Right lobe of liver (tissue), 6 donors: Measurements from ENCODE around the gene TUBGCP2. TPM values are rescaled to one million over a fixed set of nuclear protein-coding genes. Genes with fewer than 3 reads are reported as not detected.

ENCODE experiments used
- ATAC-seq, 4 donors: fragments of 200-7000 bp; cut with Tn5 transposase; one replicate each; pipeline ENCODE4 v1.9.1; 2020; ENCODE audit warnings: mild to moderate bottlenecking in 4 of 4, moderate library complexity in 4 of 4
- DNase-seq, 3 donors: peaks; one replicate each; pipeline ENCODE4 v3.0.0-alpha.2; 2020
- H3K27ac ChIP-seq, 3 donors: fragments of 200-600 bp; one replicate each; pipeline ENCODE4 v1.8.0; 2022
- H3K27me3 ChIP-seq, 2 donors: fragments of 200-600 bp; one replicate each; pipeline ENCODE4 v1.8.0; 2022
- H3K36me3 ChIP-seq, 4 donors: fragments of 200-600 bp; sonication (generic) in 1 of 4; one replicate each; pipeline versions ENCODE4 v1.5.1 to v1.8.0; 2017 to 2022; ENCODE audit warnings: control low read depth in 1 of 4
- H3K4me1 ChIP-seq, 4 donors: fragments of 200-600 bp; sonication (generic) in 1 of 4; one replicate each; pipeline versions ENCODE4 v1.5.1 to v1.8.0; 2017 to 2022; ENCODE audit warnings: control low read depth in 1 of 4
- H3K4me3 ChIP-seq, 3 donors: fragments of 200-600 bp; one replicate each; pipeline ENCODE4 v1.8.0; 2022
- H3K9me3 ChIP-seq, 4 donors: fragments of 200-600 bp; sonication (generic) in 1 of 4; one replicate each; pipeline versions ENCODE4 v1.5.1 to v1.8.0; 2017 to 2022; ENCODE audit warnings: control low read depth in 1 of 4
- POLR2A ChIP-seq: fragments of 450-650 bp; IDR thresholded peaks from one replicate; pipeline ENCODE4 v1.6.1; 2017; ENCODE audit warnings: antibody characterized with exemption, mild to moderate bottlenecking
- WGBS: methylation state at CpG from one replicate; pipeline ENCODE4 v1.1.6; 2018; ENCODE audit warnings: low coverage, low lambda C conversion rate; ENCODE audit not compliant: insufficient coverage; ENCODE audit errors: missing lambda C conversion rate; 5-methylcytosine and 5-hydroxymethylcytosine counted together
- intact Hi-C, 2 donors: fragments of 100-400 bp; cut with DNase I; formaldehyde crosslinking; loops; one replicate each; pipeline versions ENCODE4 v1.11.2 to v1.14.1; 2022
- microRNA counts: library from miRNA; unstranded; fragments of <30 nt; microRNA quantifications from one replicate; lab custom pipeline; 2016
- microRNA-seq, 2 donors: library from miRNA; unstranded; fragments of <30 nt; microRNA quantifications; one replicate each; pipeline ENCODE4, GENCODE V29; 2019 to 2020
- small RNA-seq, 2 experiments: library from RNA; depleted of rRNA; stranded (forward); fragments of <200 nt; gene quantifications; one replicate each; pipeline ENCODE3, GENCODE V24; 2016
- total RNA-seq, 6 experiments: library from RNA; depleted of rRNA in 2 of 6; stranded (reverse); fragments of >200 nt in 2 of 6; fragmentation: NEBNext Ultra II Directional in 3 of 6; extraction: Animal tissue kit (Norgen Biotek cat#: 25700) in 3 of 6; gene quantifications; one replicate each; pipeline versions ENCODE4 v1.1.0 to v1.2.4, GENCODE V29; 2016 to 2023
- TF ChIP-seq, protein P1 (sequence below), 4 donors: fragments of 200-600 bp in 3 of 4; fragments of 450-650 bp in 1 of 4; IDR thresholded peaks; one replicate each; pipeline versions ENCODE4 v1.5.1 to v1.8.0; 2016 to 2022; ENCODE audit warnings: antibody characterized with exemption in 4 of 4, mild to moderate bottlenecking in 2 of 4
- donor health status: DM: no; HTN: yes; CAD: no.
- donor health status: DM: no; HTN: no; CAD: no.
- donor health status: DM: no; HTN: no; CAD: no.
- donor health status: DM: no; HTN: yes; CAD: no.
- donor health status: DM: no; HTN: yes; CAD: no.

TUBGCP2 gene
- total RNA-seq, 6 experiments from 2014 or later: 19.6 to 30.0 (median 25.6) TPM

DNA sequence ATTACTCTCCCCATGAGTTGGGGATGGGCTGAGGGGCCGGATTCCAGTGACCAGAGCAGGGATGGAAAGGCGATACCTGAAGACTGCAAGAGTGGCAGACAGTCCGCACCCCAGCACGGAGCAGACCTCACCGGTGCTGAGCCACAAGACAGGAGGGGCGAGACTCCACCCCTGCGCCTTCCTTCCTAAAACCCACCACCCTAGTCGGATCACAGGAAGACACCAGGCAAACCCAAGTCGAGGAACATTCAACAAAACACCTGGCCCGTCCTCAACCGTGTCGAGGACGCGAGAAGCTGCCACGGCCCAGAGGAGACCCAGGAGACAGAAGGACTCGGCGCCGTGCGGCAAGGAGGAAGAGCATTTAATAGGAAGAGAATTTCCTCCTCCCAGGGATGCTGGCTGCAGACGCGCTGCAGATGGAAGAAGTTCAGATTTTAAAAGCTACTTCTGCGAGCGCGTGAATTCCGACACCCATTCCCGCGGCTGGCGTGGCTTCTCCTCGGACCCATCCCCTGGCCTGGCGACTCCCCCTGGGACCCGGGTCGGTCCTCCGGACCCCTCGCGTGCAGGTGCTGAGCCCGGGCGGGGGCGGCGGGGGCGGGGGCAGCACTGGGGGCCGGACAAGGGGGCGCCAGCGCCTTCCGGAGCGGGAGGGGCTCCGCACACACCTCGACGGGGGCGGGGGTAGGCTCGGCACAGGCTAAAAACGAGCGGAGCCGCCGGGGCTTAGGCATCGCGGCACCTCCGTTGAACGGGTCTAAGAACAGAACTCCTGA, 79.2 kb downstream of the TUBGCP2 start:
- peaks cover 0 to 9% of the 10 kb centered on the region in 2 donors for H3K27me3 ChIP-seq
- no peak for TF ChIP-seq POLR2A
- TF ChIP-seq, protein P1, sequence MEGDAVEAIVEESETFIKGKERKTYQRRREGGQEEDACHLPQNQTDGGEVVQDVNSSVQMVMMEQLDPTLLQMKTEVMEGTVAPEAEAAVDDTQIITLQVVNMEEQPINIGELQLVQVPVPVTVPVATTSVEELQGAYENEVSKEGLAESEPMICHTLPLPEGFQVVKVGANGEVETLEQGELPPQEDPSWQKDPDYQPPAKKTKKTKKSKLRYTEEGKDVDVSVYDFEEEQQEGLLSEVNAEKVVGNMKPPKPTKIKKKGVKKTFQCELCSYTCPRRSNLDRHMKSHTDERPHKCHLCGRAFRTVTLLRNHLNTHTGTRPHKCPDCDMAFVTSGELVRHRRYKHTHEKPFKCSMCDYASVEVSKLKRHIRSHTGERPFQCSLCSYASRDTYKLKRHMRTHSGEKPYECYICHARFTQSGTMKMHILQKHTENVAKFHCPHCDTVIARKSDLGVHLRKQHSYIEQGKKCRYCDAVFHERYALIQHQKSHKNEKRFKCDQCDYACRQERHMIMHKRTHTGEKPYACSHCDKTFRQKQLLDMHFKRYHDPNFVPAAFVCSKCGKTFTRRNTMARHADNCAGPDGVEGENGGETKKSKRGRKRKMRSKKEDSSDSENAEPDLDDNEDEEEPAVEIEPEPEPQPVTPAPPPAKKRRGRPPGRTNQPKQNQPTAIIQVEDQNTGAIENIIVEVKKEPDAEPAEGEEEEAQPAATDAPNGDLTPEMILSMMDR (IDR thresholded peaks at IDR 0.05): no peak

More for the DNA sequence above, 79.2 kb downstream of the TUBGCP2 start:
- intact Hi-C loops: no loop called here
- Histone ChIP-seq H3K4me1 (no peaks in the 10 kb centered on the region), H3K36me3 (no peaks in the 10 kb centered on the region), H3K4me3 (no peak overlapping the region), H3K9me3 (no peaks in the 10 kb centered on the region), H3K27ac (no peak overlapping the region)
- DNase-seq: no peak
- WGBS: 13% methylated on average over 8 of the region's 58 CpGs
- ATAC-seq: no peak

MicroRNA genes within 50 kb of the gene (microRNA counts, 767-probe panel; counts per million panel counts)
- 237 counts per million for microRNA hsa-miR-202-3p (lab: Ali Mortazavi, UCI)

Small RNAs within 50 kb of the gene (microRNA-seq; reads per million reads assigned to microRNA genes)
- 0.29 to 0.64 reads per million in 2 donors for gene MIR202

Small RNAs within 50 kb of the gene (small RNA-seq; reads per million reads assigned to genes)
- 0 reads per million in 2 experiments for gene BANF1P2

Other genes starting within 250 kb of the TUBGCP2 start
- gene ADGRA1, start 220.9 kb downstream of the TUBGCP2 start, total RNA-seq: under 1 TPM in 5 of 6 experiments, not detected in 1; 0.10 to 0.46 (median 0.16) TPM
- gene KNDC1, start 148.7 kb downstream of the TUBGCP2 start, total RNA-seq: 10 to 100 TPM in 2 of 6 experiments, 1 to 10 TPM in 3, under 1 TPM in 1; 0.54 to 11.6 (median 8.2) TPM
- not detected for gene UTF1, start 78.7 kb downstream of the TUBGCP2 start, total RNA-seq
- under 1 TPM; 0.09 to 0.38 (median 0.19) TPM for gene VENTX, start 71.0 kb downstream of the TUBGCP2 start, total RNA-seq
- gene ADAM8, start 32.0 kb downstream of the TUBGCP2 start, total RNA-seq: 1 to 10 TPM; 2.6 to 8.8 (median 5.2) TPM
- gene ZNF511, start within 50 bp of the TUBGCP2 start, total RNA-seq: 10 to 100 TPM; 17.4 to 30.2 (median 25.9) TPM
- not detected for gene CALY, start 28.0 kb upstream of the TUBGCP2 start, total RNA-seq
- gene PRAP1, start 38.5 kb upstream of the TUBGCP2 start, total RNA-seq: 100 to 1,000 TPM; 177 to 522 (median 298) TPM
- 100 to 1,000 TPM in 4 of 6 experiments, 10 to 100 TPM in 2; 76.1 to 158 (median 124) TPM for gene FUOM, start 49.1 kb upstream of the TUBGCP2 start, total RNA-seq
- 100 to 1,000 TPM; 293 to 780 (median 436) TPM for gene ECHS1, start 64.5 kb upstream of the TUBGCP2 start, total RNA-seq
- gene PAOX, start 70.4 kb upstream of the TUBGCP2 start, total RNA-seq: 10 to 100 TPM in 4 of 6 experiments, 1 to 10 TPM in 2; 9.4 to 15.9 (median 11.9) TPM
- gene MTG1, start 85.3 kb upstream of the TUBGCP2 start, total RNA-seq: 10 to 100 TPM; 25.1 to 45.7 (median 34.5) TPM
- gene SPRN, start 115.8 kb upstream of the TUBGCP2 start, total RNA-seq: 10 to 100 TPM in 2 of 6 experiments, under 1 TPM in 3, not detected in 1; 0.07 to 15.1 (median 0.11) TPM
- 1 to 10 TPM in 2 of 6 experiments, under 1 TPM in 4; 0.18 to 1.6 (median 0.33) TPM for gene SCART1, start 145.1 kb upstream of the TUBGCP2 start, total RNA-seq
- gene CYP2E1, start 218.5 kb upstream of the TUBGCP2 start, total RNA-seq: 1,000 to 10,000 TPM; 1,651 to 5,193 (median 3,912) TPM